PC-9 (cell line): ENCODE results near the gene NAPB. TPM values are rescaled to one million over a fixed set of nuclear protein-coding genes. Genes with fewer than 3 reads are reported as not detected.

Experiments used
- BruUV-seq: library from RNA; stranded (reverse); fragments of 400-500 nt; replicated peaks from 2 replicates; lab custom pipeline; 2021; lab: Mats Ljungman, UMichigan
- CTCF ChIA-PET: fragments of 300-600 bp; sonication (Branson Sonifier 250); formaldehyde crosslinking; loops from one replicate; lab custom pipeline; 2022; ENCODE audit warnings: antibody characterized with exemption; lab: Charles Lee
- POLR2A ChIA-PET: fragments of 300-600 bp; sonication (Branson Sonifier 250); formaldehyde crosslinking; loops from one replicate; lab custom pipeline; 2022; ENCODE audit warnings: antibody characterized with exemption; ENCODE audit not compliant: unreplicated experiment; lab: Charles Lee
- DNase-seq, 2 experiments: peaks; one replicate each; pipeline versions ENCODE4 v3.0.0 to v3.0.0-alpha.2; 2015 to 2022; ENCODE audit warnings: mixed read lengths in 1 of 2
- H2AFZ ChIP-seq: fragments of 200-600 bp; sonication (generic); 2 replicates; pipeline ENCODE4 v1.8.1; 2017; ENCODE audit warnings: antibody characterized with exemption
- H3F3A ChIP-seq: fragments of 200-600 bp; sonication (generic); 2 replicates; pipeline ENCODE4 v1.8.1; 2017; ENCODE audit warnings: antibody characterized with exemption, mild to moderate bottlenecking, low read depth; ENCODE audit not compliant: insufficient read depth
- H3K27ac ChIP-seq: fragments of 200-600 bp; sonication (generic); 2 replicates; pipeline ENCODE4 v1.6.1; 2016; ENCODE audit warnings: mixed run types
- H3K27me3 ChIP-seq: fragments of 200-600 bp; sonication (generic); 2 replicates; pipeline ENCODE4 v1.6.1; 2016; ENCODE audit warnings: low read depth, mixed run types; ENCODE audit not compliant: insufficient read depth
- H3K36me3 ChIP-seq: fragments of 200-600 bp; sonication (generic); 2 replicates; pipeline ENCODE4 v1.6.1; 2016; ENCODE audit warnings: low read depth, mixed run types
- H3K4me1 ChIP-seq: fragments of 200-600 bp; sonication (generic); replicated peaks from 2 replicates; pipeline ENCODE4 v1.6.1; 2016; ENCODE audit warnings: mixed run types; ENCODE audit not compliant: insufficient read depth
- H3K4me2 ChIP-seq: fragments of 200-600 bp; sonication (generic); 2 replicates; pipeline ENCODE4 v1.6.1; 2017; ENCODE audit warnings: mixed run types
- H3K4me3 ChIP-seq: fragments of 200-600 bp; sonication (generic); 2 replicates; pipeline ENCODE4 v1.6.1; 2016; ENCODE audit warnings: mixed run types
- H3K79me2 ChIP-seq: fragments of 200-600 bp; sonication (generic); 2 replicates; pipeline ENCODE4 v1.6.1; 2017; ENCODE audit warnings: low read depth, mixed run types
- H3K9me2 ChIP-seq: fragments of 200-600 bp; sonication (generic); 2 replicates; pipeline ENCODE4 v1.8.1; 2017; ENCODE audit warnings: mild to moderate bottlenecking; ENCODE audit not compliant: insufficient read depth
- H3K9me3 ChIP-seq: fragments of 200-600 bp; sonication (generic); 2 replicates; pipeline ENCODE4 v1.8.1; 2016; ENCODE audit warnings: low read depth; ENCODE audit not compliant: insufficient read depth
- H4K20me1 ChIP-seq: fragments of 200-600 bp; sonication (generic); 2 replicates; pipeline ENCODE4 v1.8.1; 2017; ENCODE audit not compliant: insufficient read depth
- EZH2 ChIP-seq: fragments of 200-600 bp; sonication (generic); IDR thresholded peaks from 2 replicates; pipeline ENCODE4 v1.8.0; 2017; ENCODE audit warnings: antibody characterized with exemption, low read depth
- intact Hi-C: fragments of 100-400 bp; cut with micrococcal nuclease; formaldehyde crosslinking; loops from one replicate; pipeline ENCODE4 v1.10.0; 2022; ENCODE audit not compliant: unreplicated experiment
- total RNA-seq: library from RNA; stranded (reverse); gene quantifications from 2 replicates; pipeline ENCODE4 v1.2.3, GENCODE V29; 2021
- TF ChIP-seq, protein P1 (sequence below): fragments of 200-600 bp; sonication (generic); conservative IDR thresholded peaks from 2 replicates; pipeline ENCODE4 v1.6.1; 2017; ENCODE audit warnings: mixed run types, antibody characterized with exemption, mild to moderate bottlenecking, moderate library complexity

Gene NAPB
- total RNA-seq, 1 experiment from 2014 or later: 16.5 TPM

GRCh38 chr20:23434521-23435313, 13.4 kb upstream of the NAPB start:
- POLR2A ChIA-PET: no interaction called here
- no peak overlapping the region for H3K4me2 ChIP-seq

GRCh38 chr20:23433628-23434027, 12.3 kb upstream of the NAPB start:
- no peak overlapping the region for H3K4me3 ChIP-seq
- ChIA-PET POLR2A (no interaction called here), CTCF (no interaction called here)
- BruUV-seq: no TSS peak
- no peaks in the 10 kb centered on the region for H4K20me1 ChIP-seq
- DNase-seq: no peak
- no peaks in the 10 kb centered on the region for H3K79me2 ChIP-seq
- no peaks in the 10 kb centered on the region for H3K9me3 ChIP-seq
- no peak overlapping the region for H3K27ac ChIP-seq
- intact Hi-C loops: no loop called here
- no peak for TF ChIP-seq EZH2
- TF ChIP-seq, protein P1, sequence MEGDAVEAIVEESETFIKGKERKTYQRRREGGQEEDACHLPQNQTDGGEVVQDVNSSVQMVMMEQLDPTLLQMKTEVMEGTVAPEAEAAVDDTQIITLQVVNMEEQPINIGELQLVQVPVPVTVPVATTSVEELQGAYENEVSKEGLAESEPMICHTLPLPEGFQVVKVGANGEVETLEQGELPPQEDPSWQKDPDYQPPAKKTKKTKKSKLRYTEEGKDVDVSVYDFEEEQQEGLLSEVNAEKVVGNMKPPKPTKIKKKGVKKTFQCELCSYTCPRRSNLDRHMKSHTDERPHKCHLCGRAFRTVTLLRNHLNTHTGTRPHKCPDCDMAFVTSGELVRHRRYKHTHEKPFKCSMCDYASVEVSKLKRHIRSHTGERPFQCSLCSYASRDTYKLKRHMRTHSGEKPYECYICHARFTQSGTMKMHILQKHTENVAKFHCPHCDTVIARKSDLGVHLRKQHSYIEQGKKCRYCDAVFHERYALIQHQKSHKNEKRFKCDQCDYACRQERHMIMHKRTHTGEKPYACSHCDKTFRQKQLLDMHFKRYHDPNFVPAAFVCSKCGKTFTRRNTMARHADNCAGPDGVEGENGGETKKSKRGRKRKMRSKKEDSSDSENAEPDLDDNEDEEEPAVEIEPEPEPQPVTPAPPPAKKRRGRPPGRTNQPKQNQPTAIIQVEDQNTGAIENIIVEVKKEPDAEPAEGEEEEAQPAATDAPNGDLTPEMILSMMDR: no peak
- no peaks in the 10 kb centered on the region for H3K36me3 ChIP-seq
- H2AFZ ChIP-seq: no peak overlapping the region
- no peak overlapping the region for H3K4me2 ChIP-seq
- H3K27me3 ChIP-seq: no peaks in the 10 kb centered on the region
- no peaks in the 10 kb centered on the region for H3K4me1 ChIP-seq
- H3F3A ChIP-seq: no peaks in the 10 kb centered on the region
- no peaks in the 10 kb centered on the region for H3K9me2 ChIP-seq

More at GRCh38 chr20:23434521-23435313, 13.4 kb upstream of the NAPB start:
- intact Hi-C loops: no loop called here
- Histone ChIP-seq H3K27me3 (no peaks in the 10 kb centered on the region), H3K4me1 (no peaks in the 10 kb centered on the region), H3K4me3 (no peak overlapping the region), H3F3A (no peaks in the 10 kb centered on the region), H4K20me1 (no peaks in the 10 kb centered on the region), H3K9me2 (no peaks in the 10 kb centered on the region), H3K79me2 (no peaks in the 10 kb centered on the region), H3K27ac (no peak overlapping the region), H3K36me3 (no peaks in the 10 kb centered on the region), H3K9me3 (no peaks in the 10 kb centered on the region), H2AFZ (no peak overlapping the region)
- CTCF ChIA-PET: no interaction called here
- DNase-seq: no peak
- no TSS peak for BruUV-seq
- TF ChIP-seq, protein P1: no peak
- TF ChIP-seq EZH2: no peak

GRCh38 chr20:23425129-23425528, 3.8 kb upstream of the NAPB start:
- TF ChIP-seq, protein P1: no peak
- no peak for TF ChIP-seq EZH2
- no peaks in the 10 kb centered on the region for H3K9me2 ChIP-seq
- H3K36me3 ChIP-seq: no peaks in the 10 kb centered on the region
- ChIA-PET CTCF (no interaction called here), POLR2A (no interaction called here)
- H3K4me1 ChIP-seq: peaks cover 3% of the 10 kb centered on the region; the same call in 1 of the 2 replicates
- H3K4me2 ChIP-seq: peak overlapping the region; percentile 34; the same call in 1 of the 2 replicates
- H3F3A ChIP-seq: no peaks in the 10 kb centered on the region; the same call in 1 of the 2 replicates
- H3K27ac ChIP-seq: no peak overlapping the region
- no TSS peak for BruUV-seq
- H3K9me3 ChIP-seq: no peaks in the 10 kb centered on the region; the same call in 1 of the 2 replicates
- DNase-seq: no peak
- H3K79me2 ChIP-seq: peaks cover 10% of the 10 kb centered on the region
- no peak overlapping the region for H3K4me3 ChIP-seq
- no peak overlapping the region for H2AFZ ChIP-seq
- no peaks in the 10 kb centered on the region for H3K27me3 ChIP-seq
- intact Hi-C loops: no loop called here
- no peaks in the 10 kb centered on the region for H4K20me1 ChIP-seq
